Mucosa of rectum (tissue), 2 donors: Measurements from ENCODE around the gene GRB10.

ENCODE experiments used
- H3K27ac ChIP-seq, 2 donors: one replicate each; pipeline ENCODE4 v1.7.0; 2013; ENCODE audit warnings: inconsistent platforms in 2 of 2, low read depth in 2 of 2, low read length in 2 of 2
- H3K27me3 ChIP-seq, 2 donors: one replicate each; pipeline ENCODE4 v1.7.0; 2013; ENCODE audit warnings: low read length in 2 of 2; ENCODE audit not compliant: control insufficient read depth in 2 of 2, insufficient read depth in 2 of 2
- H3K36me3 ChIP-seq, 2 donors: one replicate each; pipeline ENCODE4 v1.7.0; 2013; ENCODE audit warnings: low read length in 2 of 2; ENCODE audit not compliant: control insufficient read depth in 2 of 2, insufficient read depth in 2 of 2
- H3K4me1 ChIP-seq, 2 donors: one replicate each; pipeline ENCODE4 v1.7.0; 2013; ENCODE audit warnings: low read length in 2 of 2, mild to moderate bottlenecking in 1 of 2; ENCODE audit not compliant: control insufficient read depth in 2 of 2, insufficient read depth in 2 of 2
- H3K4me3 ChIP-seq, 2 donors: one replicate each; pipeline ENCODE4 v1.7.0; 2013; ENCODE audit warnings: low read length in 2 of 2
- H3K9ac ChIP-seq, 2 donors: one replicate each; pipeline ENCODE4 v1.7.0; 2013; ENCODE audit warnings: low read length in 2 of 2, low read depth in 1 of 2, mild to moderate bottlenecking in 1 of 2
- H3K9me3 ChIP-seq, 2 donors: one replicate each; pipeline ENCODE4 v1.7.0; 2013; ENCODE audit warnings: low read length in 2 of 2; ENCODE audit not compliant: control insufficient read depth in 2 of 2
- donor health status: healthy.
- donor health status: Normal muscosa, but diverticular disease.

The GRB10 gene

GRCh38 chr7:50676740-50677637 is 105.7 kb downstream of the GRB10 start:
- Histone ChIP-seq H3K9me3 (no peaks in the 10 kb centered on the region), H3K4me3 (no peak overlapping the region), H3K9ac (no peak overlapping the region), H3K4me1 (peaks cover 13 to 16% of the 10 kb centered on the region in 2 donors), H3K36me3 (no peaks in the 10 kb centered on the region), H3K27me3 (no peaks in the 10 kb centered on the region), H3K27ac (no peak overlapping the region)

DNA sequence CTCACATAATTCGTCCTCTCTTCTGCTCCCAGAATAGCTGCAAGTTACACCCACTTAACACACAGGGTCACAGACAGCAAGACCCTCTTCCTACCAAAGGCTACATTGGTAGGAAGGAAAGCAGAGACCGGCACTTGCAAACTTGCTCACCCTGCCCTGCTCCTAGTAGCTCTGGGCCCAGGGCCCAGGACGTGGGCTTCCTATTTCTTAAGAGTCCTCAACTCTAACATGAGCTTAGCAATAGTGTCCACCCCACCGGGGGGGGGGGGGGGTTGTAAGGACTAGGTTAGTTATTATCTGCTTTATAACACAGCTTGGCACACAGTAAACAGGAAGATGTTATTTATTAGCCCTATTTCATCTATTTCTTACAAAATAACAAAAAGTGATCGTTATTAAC is 106.6 kb downstream of the GRB10 start:
- H3K27ac ChIP-seq: no peak overlapping the region
- no peak overlapping the region for H3K4me3 ChIP-seq
- no peaks in the 10 kb centered on the region for H3K36me3 ChIP-seq
- H3K27me3 ChIP-seq: no peaks in the 10 kb centered on the region
- H3K9ac ChIP-seq: no peak overlapping the region
- H3K9me3 ChIP-seq: no peaks in the 10 kb centered on the region
- peaks cover 5 to 8% of the 10 kb centered on the region in 2 donors for H3K4me1 ChIP-seq

- Histone ChIP-seq H3K27me3 (no peaks in the 10 kb centered on the region), H3K4me1 (peaks cover 4% of the 10 kb centered on the region in 2 donors), H3K36me3 (no peaks in the 10 kb centered on the region), H3K9me3 (no peaks in the 10 kb centered on the region), H3K27ac (no peak overlapping the region), H3K9ac (no peak overlapping the region), H3K4me3 (no peak overlapping the region)
Observed at GRCh38 chr7:50674896-50675835, 107.5 kb downstream of the GRB10 start.

DNA sequence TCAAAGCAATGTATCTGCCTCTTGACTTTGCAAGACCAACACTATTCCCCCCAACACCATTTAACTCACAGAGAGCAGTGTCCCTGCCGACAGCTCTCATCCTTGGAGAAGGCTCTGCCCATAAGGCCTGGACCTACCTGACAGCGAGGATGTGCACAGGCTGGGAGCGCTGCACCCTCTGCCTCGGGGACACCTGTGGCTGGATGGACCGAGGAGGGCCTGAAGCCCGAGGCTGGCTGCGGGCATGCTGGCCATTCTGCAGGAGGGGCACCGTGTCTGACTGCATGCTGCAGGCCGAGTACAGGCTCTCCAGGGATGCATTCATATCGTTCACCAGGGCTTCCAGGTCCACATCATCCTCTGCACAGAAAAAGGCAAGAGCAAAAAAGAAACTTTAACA is 108.4 kb downstream of the GRB10 start:
- Histone ChIP-seq H3K4me3 (no peak overlapping the region), H3K9ac (no peak overlapping the region), H3K27ac (no peak overlapping the region), H3K27me3 (no peaks in the 10 kb centered on the region), H3K9me3 (no peaks in the 10 kb centered on the region), H3K4me1 (peaks cover 0 to under 1% of the 10 kb centered on the region in 2 donors), H3K36me3 (no peaks in the 10 kb centered on the region)

GRCh38 chr7:50673096-50673495 is 109.6 kb downstream of the GRB10 start:
- Histone ChIP-seq H3K9me3 (no peaks in the 10 kb centered on the region), H3K4me1 (no peaks in the 10 kb centered on the region), H3K27me3 (no peaks in the 10 kb centered on the region), H3K27ac (no peak overlapping the region), H3K9ac (no peak overlapping the region), H3K36me3 (no peaks in the 10 kb centered on the region), H3K4me3 (no peak overlapping the region)

DNA sequence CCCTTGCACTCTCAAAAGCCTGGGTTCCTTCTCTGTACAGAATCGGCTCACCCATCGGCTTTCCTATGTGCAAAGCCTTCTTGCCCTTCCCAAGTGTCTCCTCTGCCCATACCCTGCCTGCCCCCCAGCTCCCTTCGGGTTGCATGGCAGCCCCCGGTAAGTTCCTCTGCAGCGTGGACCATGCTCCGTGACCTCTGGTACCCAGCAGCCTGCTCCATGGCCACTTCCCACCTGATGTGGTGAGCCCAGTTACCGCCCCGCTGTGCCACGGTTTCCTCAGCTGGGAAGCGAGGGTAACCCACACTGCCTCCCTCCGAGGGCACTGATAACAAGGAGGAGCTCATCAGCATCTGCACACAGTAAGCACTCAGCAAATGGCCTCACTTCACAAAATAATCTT is 110.7 kb downstream of the GRB10 start:
- no peaks in the 10 kb centered on the region for H3K36me3 ChIP-seq
- no peaks in the 10 kb centered on the region for H3K9me3 ChIP-seq
- no peak overlapping the region for H3K9ac ChIP-seq
- peaks cover 0 to 3% of the 10 kb centered on the region in 2 donors for H3K4me1 ChIP-seq
- H3K27me3 ChIP-seq: no peaks in the 10 kb centered on the region
- H3K27ac ChIP-seq: no peak overlapping the region
- no peak overlapping the region for H3K4me3 ChIP-seq

DNA sequence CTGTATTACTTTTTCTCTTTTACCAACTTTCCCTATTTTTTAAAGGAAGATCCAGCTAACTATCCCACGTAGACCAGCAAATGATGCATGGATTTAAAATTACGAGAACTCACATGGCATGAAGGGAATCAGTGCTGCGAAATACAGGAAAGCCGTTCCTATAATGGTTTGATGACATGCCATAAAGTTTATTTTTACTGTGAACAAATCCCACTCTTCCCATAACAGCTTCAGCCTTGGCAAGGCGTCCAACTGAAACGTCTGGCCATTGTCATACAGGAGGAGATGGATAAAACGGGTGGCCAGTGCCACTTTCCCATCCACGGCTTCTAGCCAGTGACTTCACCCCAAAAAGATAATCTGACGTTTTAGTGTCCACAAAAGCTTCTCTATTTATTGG is 111.3 kb downstream of the GRB10 start:
- H3K4me1 ChIP-seq: peaks cover 0 to 3% of the 10 kb centered on the region in 2 donors
- H3K27me3 ChIP-seq: no peaks in the 10 kb centered on the region
- H3K36me3 ChIP-seq: no peaks in the 10 kb centered on the region
- H3K9ac ChIP-seq: no peak overlapping the region
- H3K27ac ChIP-seq: no peak overlapping the region
- no peaks in the 10 kb centered on the region for H3K9me3 ChIP-seq
- no peak overlapping the region for H3K4me3 ChIP-seq

- Histone ChIP-seq H3K27ac (no peak overlapping the region), H3K27me3 (no peaks in the 10 kb centered on the region), H3K9ac (no peak overlapping the region), H3K4me1 (peaks cover 0 to 3% of the 10 kb centered on the region in 2 donors), H3K9me3 (no peaks in the 10 kb centered on the region), H3K36me3 (no peaks in the 10 kb centered on the region), H3K4me3 (no peak overlapping the region)
Observed at GRCh38 chr7:50669890-50670289, 112.8 kb downstream of the GRB10 start.

- no peak overlapping the region for H3K27ac ChIP-seq
- no peak overlapping the region for H3K9ac ChIP-seq
- H3K9me3 ChIP-seq: no peaks in the 10 kb centered on the region
- H3K4me1 ChIP-seq: peaks cover 0 to 3% of the 10 kb centered on the region in 2 donors
- no peaks in the 10 kb centered on the region for H3K36me3 ChIP-seq
- no peaks in the 10 kb centered on the region for H3K27me3 ChIP-seq
- H3K4me3 ChIP-seq: no peak overlapping the region
Observed at GRCh38 chr7:50667789-50668226, 114.9 kb downstream of the GRB10 start.

GRCh38 chr7:50667338-50667737 is 115.4 kb downstream of the GRB10 start:
- Histone ChIP-seq H3K27me3 (no peaks in the 10 kb centered on the region), H3K36me3 (no peaks in the 10 kb centered on the region), H3K4me1 (peaks cover under 1 to 3% of the 10 kb centered on the region in 2 donors), H3K9ac (no peak overlapping the region), H3K9me3 (no peaks in the 10 kb centered on the region), H3K4me3 (no peak overlapping the region), H3K27ac (peak overlapping the region in 1 of 2 donors; percentile 12)
